ENCODE data around the gene NXPE3. TPM values are rescaled to one million over a fixed set of nuclear protein-coding genes. Genes with fewer than 3 reads are reported as not detected.

NXPE3 gene
- total and polyA plus RNA-seq, 2 experiments from 2014 or later = 4.9 to 7.3 TPM

GRCh38 chr3:101806491-101806890 is 27.5 kb downstream of the NXPE3 start:
- no peak for DNase-seq (ENCODE audit: low read depth in 1 of 2, low spot score in 1 of 2)
- no peaks in the 10 kb centered on the region for H3K36me3 ChIP-seq
- no peak overlapping the region for H3K27ac ChIP-seq
- no peak for TF ChIP-seq CTCF (IDR thresholded peaks at IDR 0.05; ENCODE audit: low read depth, low read length)
- H3K27me3 ChIP-seq = no peaks in the 10 kb centered on the region
- peaks cover 13% of the 10 kb centered on the region for H3K4me1 ChIP-seq (ENCODE audit: low read depth)
- H3K9me3 ChIP-seq (ENCODE audit: low read depth) = no peaks in the 10 kb centered on the region
- no peak overlapping the region for H3K4me3 ChIP-seq

GRCh38 chr3:101807888-101808287 is 28.9 kb downstream of the NXPE3 start:
- no peak for DNase-seq (ENCODE audit: low read depth in 1 of 2, low spot score in 1 of 2)
- TF ChIP-seq CTCF (IDR thresholded peaks at IDR 0.05; ENCODE audit: low read depth, low read length) = no peak
- no peaks in the 10 kb centered on the region for H3K9me3 ChIP-seq (ENCODE audit: low read depth)
- H3K4me3 ChIP-seq = no peak overlapping the region
- no peak overlapping the region for H3K27ac ChIP-seq
- no peaks in the 10 kb centered on the region for H3K36me3 ChIP-seq
- H3K4me1 ChIP-seq (ENCODE audit: low read depth) = peaks cover 13% of the 10 kb centered on the region
- no peaks in the 10 kb centered on the region for H3K27me3 ChIP-seq

DNA sequence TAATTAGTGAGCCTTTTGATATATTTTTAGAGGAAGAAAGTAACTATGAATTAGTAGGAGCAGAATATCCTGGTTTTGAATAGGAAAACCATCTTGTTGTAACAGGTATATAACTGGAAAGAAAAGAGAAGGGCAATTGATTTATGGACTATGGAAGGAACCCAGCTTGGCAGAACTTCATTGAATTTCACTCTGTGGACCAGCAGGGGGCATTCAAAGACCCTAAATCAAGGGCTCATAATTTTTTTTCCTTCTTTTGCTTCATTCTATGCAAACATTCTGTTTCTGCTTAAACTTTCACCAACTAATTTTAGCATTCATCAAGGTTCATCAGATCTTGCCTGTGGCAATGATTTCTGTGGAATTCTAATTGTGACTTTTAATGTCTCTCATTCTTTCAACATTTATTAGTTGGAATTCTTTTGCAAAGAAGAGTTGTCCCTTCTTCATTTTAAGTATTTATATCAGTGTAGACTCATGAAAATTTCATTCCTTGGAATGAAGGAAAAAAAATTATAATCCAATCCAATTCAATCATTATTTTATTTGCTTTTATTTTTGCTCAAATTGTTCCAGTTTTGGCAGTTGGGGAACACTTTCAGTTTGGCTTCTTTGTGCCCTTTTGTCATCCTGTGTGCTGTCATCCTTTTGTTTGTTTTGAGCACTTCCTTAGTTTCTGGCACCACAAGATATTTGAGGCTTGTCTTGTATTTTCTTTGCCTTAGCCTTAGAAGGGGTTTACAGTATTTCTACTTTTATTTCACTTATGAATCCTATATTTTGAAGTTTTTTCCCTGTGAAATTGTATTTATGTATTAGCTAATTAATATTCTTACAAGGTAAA is 30.4 kb downstream of the NXPE3 start:
- DNase-seq (ENCODE audit: low read depth in 1 of 2, low spot score in 1 of 2) = peak; percentile 67 to 69
- Histone ChIP-seq H3K4me3 (no peak overlapping the region), H3K27ac (peak overlapping the region; percentile 47), H3K4me1 (ENCODE audit: low read depth) (peaks cover 20% of the 10 kb centered on the region), H3K9me3 (ENCODE audit: low read depth) (no peaks in the 10 kb centered on the region), H3K27me3 (no peaks in the 10 kb centered on the region), H3K36me3 (no peaks in the 10 kb centered on the region)
- peak; percentile 67 for TF ChIP-seq CTCF (IDR thresholded peaks at IDR 0.05; ENCODE audit: low read depth, low read length)

- peak overlapping the region; percentile 47 for H3K27ac ChIP-seq
- no peak overlapping the region for H3K4me3 ChIP-seq
- H3K27me3 ChIP-seq = no peaks in the 10 kb centered on the region
- DNase-seq (ENCODE audit: low read depth in 1 of 2, low spot score in 1 of 2) = peak in 1 of 2 donors; percentile 59
- no peaks in the 10 kb centered on the region for H3K9me3 ChIP-seq (ENCODE audit: low read depth)
- TF ChIP-seq CTCF (IDR thresholded peaks at IDR 0.05; ENCODE audit: low read depth, low read length) = no peak
- H3K4me1 ChIP-seq (ENCODE audit: low read depth) = peaks cover 26% of the 10 kb centered on the region
- no peaks in the 10 kb centered on the region for H3K36me3 ChIP-seq
Measured at GRCh38 chr3:101810022-101810418, 31.0 kb downstream of the NXPE3 start.

DNA sequence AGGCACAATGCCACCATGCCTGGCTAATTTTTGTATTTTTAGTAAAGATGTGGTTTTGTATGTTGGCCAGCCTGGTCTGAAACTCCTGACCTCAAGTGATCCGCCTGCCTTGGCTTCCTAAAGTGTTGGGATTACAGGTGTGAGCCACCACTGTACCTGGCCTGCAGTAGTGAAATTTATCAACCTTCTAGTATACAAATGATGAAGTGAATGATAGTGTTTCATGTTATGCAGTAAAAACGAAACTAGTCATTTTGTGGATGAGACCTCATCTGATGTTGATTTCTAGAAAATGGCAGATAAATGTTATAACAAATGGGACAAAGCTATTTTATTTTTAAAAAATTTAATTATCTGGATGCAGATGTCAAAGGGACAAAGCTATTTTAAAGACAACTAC is 32.9 kb downstream of the NXPE3 start:
- H3K36me3 ChIP-seq = no peaks in the 10 kb centered on the region
- no peaks in the 10 kb centered on the region for H3K9me3 ChIP-seq (ENCODE audit: low read depth)
- no peak for TF ChIP-seq CTCF (IDR thresholded peaks at IDR 0.05; ENCODE audit: low read depth, low read length)
- no peak overlapping the region for H3K4me3 ChIP-seq
- no peak for DNase-seq (ENCODE audit: low read depth in 1 of 2, low spot score in 1 of 2)
- H3K27ac ChIP-seq = no peak overlapping the region
- peaks cover 30% of the 10 kb centered on the region for H3K4me1 ChIP-seq (ENCODE audit: low read depth)
- H3K27me3 ChIP-seq = no peaks in the 10 kb centered on the region

All from cardiac muscle cell (in vitro differentiated cells and primary cell).